Activated CD4-positive, alpha-beta memory T cell treated with anti-CD3 and anti-CD28 coated beads for 36 hours (primary cell): ENCODE data around the gene MYOCD. TPM values are rescaled to one million over a fixed set of nuclear protein-coding genes. Genes with fewer than 3 reads are reported as not detected.
"Not testable (repeated sequence)": the region's sequence is repeated elsewhere in the genome, so short reads cannot be mapped to it uniquely, and the experiment has no call there.

Experiments
- CTCF ChIA-PET: fragments of 350-600 bp; sonication (Branson Sonifier 250); formaldehyde crosslinking; loops from one replicate; lab custom pipeline; 2021; ENCODE audit warnings: antibody characterized with exemption, inconsistent platforms; lab: Charles Lee
- POLR2A ChIA-PET: fragments of 350-600 bp; sonication (Branson Sonifier 250); formaldehyde crosslinking; loops from one replicate; lab custom pipeline; 2021; ENCODE audit warnings: antibody characterized with exemption; lab: Charles Lee
- DNase-seq: peaks from one replicate; pipeline ENCODE4 v3.0.0-alpha.2; 2020
- H3K27ac Mint-ChIP-seq: one replicate; pipeline ENCODE4 v1.8.0; 2021; ENCODE audit warnings: mixed read lengths
- H3K27me3 Mint-ChIP-seq: one replicate; pipeline ENCODE4 v1.8.0; 2021; ENCODE audit warnings: mixed read lengths
- H3K36me3 Mint-ChIP-seq: one replicate; pipeline ENCODE4 v1.8.0; 2021; ENCODE audit warnings: mixed read lengths
- H3K4me1 Mint-ChIP-seq: one replicate; pipeline ENCODE4 v1.8.0; 2021; ENCODE audit warnings: low read depth, mixed read lengths
- H3K4me3 Mint-ChIP-seq: one replicate; pipeline ENCODE4 v1.8.0; 2021; ENCODE audit warnings: mild to moderate bottlenecking, mixed read lengths
- H3K9me3 Mint-ChIP-seq: one replicate; pipeline ENCODE4 v1.8.0; 2021; ENCODE audit warnings: mixed read lengths
- intact Hi-C: fragments of 100-400 bp; cut with micrococcal nuclease; formaldehyde crosslinking; loops from one replicate; pipeline ENCODE4 v1.15.1; 2023
- total RNA-seq, 2 experiments: library from RNA; stranded (reverse); gene quantifications; one replicate each; pipeline ENCODE4 v1.2.3, GENCODE V29; 2021

MYOCD gene
- total RNA-seq, 2 experiments from 2014 or later: not detected

DNA sequence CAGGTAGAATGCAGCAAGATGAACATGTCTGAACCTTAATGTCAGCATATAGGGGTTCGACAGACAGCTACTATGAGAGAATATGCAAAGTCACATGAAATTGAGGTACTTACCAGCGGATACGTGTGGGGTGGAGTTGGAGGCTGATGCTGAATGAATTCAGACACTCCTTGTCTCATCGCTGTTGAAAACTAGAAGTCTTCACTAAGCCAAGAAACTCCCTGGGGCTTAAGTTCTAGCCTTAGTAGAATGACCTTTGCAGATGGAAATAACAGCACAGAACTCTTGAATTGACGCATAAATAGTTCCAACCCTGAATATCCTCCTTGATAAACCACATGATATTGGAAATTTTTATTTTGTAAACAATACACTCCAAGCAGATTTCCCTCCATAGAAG, 32.9 kb upstream of the MYOCD start:
- intact Hi-C loops: no loop called here

DNA sequence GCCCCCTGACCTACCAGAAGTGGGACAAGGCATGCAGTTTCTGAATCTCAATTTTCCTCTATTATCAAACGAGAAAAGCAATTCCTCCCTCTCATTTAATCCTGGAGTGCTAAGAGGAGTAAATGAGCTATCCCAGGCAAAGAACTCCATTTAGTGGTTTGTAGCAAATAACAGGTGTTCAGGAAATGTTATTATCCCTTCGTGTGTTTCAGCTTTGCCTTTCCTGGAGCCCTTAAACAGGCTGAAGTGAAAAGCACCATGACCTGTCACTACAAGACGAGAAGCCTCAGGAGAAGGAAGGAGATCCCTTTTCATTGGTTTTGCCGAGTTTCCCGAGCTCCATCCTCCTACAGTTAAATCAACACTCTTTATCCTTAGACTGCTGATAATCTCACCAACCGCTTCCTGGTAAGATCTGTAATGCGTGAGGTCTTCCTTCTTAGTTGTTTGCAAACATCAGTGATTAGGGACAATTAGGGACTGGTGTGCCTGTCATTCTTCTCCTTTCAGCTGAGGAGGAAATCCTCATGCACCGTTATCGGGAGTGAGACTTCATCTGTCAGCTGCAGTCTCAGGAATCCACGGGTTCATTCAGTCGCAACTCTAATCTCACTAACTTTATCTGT, 30.8 kb upstream of the MYOCD start:
- intact Hi-C loops: no loop called here
- no peak overlapping the region for H3K27ac Mint-ChIP-seq
- H3K36me3 Mint-ChIP-seq: no peaks in the 10 kb centered on the region
- ChIA-PET CTCF (no interaction called here), POLR2A (no interaction called here)
- H3K9me3 Mint-ChIP-seq: no peaks in the 10 kb centered on the region
- no peak overlapping the region for H3K4me3 Mint-ChIP-seq
- DNase-seq: no peak
- peaks cover 3% of the 10 kb centered on the region for H3K27me3 Mint-ChIP-seq
- no peaks in the 10 kb centered on the region for H3K4me1 Mint-ChIP-seq

More for the DNA sequence above, 32.9 kb upstream of the MYOCD start:
- no peaks in the 10 kb centered on the region for H3K36me3 Mint-ChIP-seq
- no peak overlapping the region for H3K4me3 Mint-ChIP-seq
- ChIA-PET POLR2A (no interaction called here), CTCF (no interaction called here)
- H3K4me1 Mint-ChIP-seq: no peaks in the 10 kb centered on the region
- no peaks in the 10 kb centered on the region for H3K9me3 Mint-ChIP-seq
- no peak overlapping the region for H3K27ac Mint-ChIP-seq
- peaks cover under 1% of the 10 kb centered on the region for H3K27me3 Mint-ChIP-seq
- no peak for DNase-seq

DNA sequence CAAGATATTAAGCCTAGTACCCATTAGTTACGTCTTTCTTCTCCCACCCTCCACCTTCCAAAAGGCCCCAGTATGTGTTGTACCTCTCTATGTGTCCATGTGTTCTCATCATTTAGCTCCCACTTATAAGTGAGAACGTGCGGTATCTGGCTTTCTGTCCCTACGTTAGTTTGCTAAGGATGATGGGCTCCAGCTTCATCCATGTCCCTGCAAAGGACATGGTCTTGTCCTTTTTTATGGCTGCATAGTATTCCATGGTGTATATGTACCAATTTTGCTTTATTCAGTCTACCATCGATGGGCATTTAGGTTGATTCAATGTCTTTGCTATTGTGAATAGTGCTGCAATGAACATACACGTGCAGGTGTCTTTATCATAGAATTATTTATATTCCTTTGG, 29.7 kb upstream of the MYOCD start:
- H3K36me3 Mint-ChIP-seq, H3K27me3 Mint-ChIP-seq, H3K4me3 Mint-ChIP-seq, H3K4me1 Mint-ChIP-seq, CTCF ChIA-PET, intact Hi-C loops, POLR2A ChIA-PET, H3K27ac Mint-ChIP-seq, DNase-seq, H3K9me3 Mint-ChIP-seq: not testable (repeated sequence)

DNA sequence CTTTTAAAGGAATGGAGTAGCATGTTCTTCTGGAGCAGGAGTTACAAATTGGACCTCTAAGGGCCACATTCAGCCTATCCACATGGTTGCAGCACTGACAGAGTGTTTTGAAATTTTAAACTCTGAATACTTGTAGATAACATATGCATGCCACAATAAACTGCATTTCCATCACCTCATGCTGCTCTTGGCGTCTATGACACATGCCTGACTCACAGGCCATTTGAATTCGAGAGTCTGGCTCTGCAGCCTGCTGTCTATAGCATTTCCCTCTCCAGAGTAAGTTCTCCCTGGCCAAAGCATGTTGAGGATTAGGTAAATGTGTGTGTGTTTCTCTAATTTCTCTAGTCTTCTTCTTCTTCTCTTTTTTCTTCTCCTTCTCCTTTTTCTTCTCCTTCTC, 28.7 kb upstream of the MYOCD start:
- Mint-ChIP-seq H3K36me3 (no peaks in the 10 kb centered on the region), H3K9me3 (no peaks in the 10 kb centered on the region), H3K4me1 (no peaks in the 10 kb centered on the region), H3K27ac (no peak overlapping the region), H3K27me3 (peaks cover 3% of the 10 kb centered on the region), H3K4me3 (no peak overlapping the region)
- no peak for DNase-seq
- POLR2A ChIA-PET: no interaction called here
- intact Hi-C loops: no loop called here
- CTCF ChIA-PET: no interaction called here

DNA sequence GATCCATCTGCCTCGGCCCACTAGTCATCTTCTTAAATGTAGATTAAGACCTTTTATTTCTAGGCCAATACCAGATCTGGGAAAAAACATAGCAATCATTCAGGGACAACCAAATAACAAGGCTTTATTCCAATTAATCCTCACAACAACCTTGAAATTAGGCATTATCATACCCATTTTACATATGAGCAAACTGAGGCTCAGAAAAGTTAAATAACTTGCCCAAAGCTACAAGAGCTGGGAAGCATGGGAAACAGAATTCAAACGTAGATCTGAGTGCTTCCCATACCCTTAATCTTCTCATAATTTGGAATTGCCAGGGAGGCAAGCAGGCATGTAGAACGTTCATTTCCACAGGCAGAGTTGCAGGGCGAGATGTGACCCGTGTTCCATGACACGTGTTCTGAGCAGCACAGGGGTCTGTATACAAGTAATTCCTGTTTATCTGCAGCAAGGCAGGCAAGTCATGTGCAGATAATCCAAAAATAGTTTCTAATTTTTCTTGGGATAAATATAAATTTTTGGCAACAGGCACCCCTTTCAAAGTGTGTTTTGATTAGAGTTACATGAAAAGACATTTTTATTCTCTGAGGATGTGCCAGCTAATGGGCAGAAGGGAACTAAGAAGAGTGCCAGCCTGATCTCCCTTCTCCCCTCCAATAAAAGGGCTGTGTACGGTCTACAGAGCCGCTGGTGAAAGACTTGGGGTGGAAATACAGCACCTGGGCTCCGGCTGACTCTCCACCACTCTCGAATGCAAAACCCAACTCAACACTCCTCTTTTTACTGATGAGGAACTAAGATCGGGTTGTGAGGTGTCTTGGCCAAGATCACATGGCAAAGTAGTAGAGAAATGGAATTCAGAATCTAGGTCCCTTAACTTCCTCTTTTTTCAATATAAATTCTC, 27.7 kb upstream of the MYOCD start:
- ChIA-PET CTCF (no interaction called here), POLR2A (no interaction called here)
- no peak for DNase-seq
- H3K27me3 Mint-ChIP-seq: peaks cover 3% of the 10 kb centered on the region
- no peaks in the 10 kb centered on the region for H3K9me3 Mint-ChIP-seq
- no peaks in the 10 kb centered on the region for H3K36me3 Mint-ChIP-seq
- no peak overlapping the region for H3K27ac Mint-ChIP-seq
- no peak overlapping the region for H3K4me3 Mint-ChIP-seq
- intact Hi-C loops: no loop called here
- no peaks in the 10 kb centered on the region for H3K4me1 Mint-ChIP-seq

DNA sequence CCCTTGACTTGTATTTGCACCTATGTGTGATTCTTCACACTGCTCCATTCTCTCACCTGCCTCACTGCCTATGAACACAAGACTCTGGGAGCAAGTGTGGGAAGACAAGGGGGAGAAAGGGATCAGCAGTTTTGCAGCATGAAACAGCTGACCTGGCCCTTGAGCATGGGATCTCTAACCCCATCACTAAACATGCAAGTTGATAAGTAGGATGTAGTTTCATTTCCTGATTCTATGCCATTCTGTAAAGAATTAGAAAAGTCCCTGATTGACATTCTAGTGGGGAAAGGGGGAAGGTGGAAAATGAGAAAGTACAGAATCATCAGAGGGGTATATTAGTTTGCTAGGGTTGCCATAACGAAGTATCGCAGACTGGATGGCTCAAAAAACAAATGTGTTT, 25.3 kb upstream of the MYOCD start:
- H3K36me3 Mint-ChIP-seq: peaks cover 2% of the 10 kb centered on the region
- ChIA-PET POLR2A (no interaction called here), CTCF (no interaction called here)
- peaks cover 5% of the 10 kb centered on the region for H3K27me3 Mint-ChIP-seq
- intact Hi-C loops: no loop called here
- no peak overlapping the region for H3K4me3 Mint-ChIP-seq
- no peaks in the 10 kb centered on the region for H3K4me1 Mint-ChIP-seq
- H3K9me3 Mint-ChIP-seq: no peaks in the 10 kb centered on the region
- no peak overlapping the region for H3K27ac Mint-ChIP-seq
- DNase-seq: no peak

DNA sequence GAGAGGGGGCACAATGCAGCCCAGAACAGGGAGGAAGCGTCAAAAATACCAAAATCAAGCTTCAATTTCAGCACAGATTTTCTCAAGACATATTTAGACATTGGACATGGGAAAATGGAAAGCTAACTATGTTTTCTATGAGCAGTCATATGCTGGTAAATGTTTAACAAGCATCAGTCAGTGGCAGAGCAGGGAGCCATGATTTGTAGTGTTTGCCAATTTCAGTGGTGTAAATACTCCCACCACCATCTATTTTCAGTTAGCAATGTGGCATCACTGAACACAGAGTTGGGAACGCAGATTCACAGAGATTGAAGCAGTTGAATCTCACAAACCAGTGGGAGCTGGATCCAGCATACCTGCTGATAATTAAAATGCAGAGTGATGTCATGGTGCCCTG, 24.6 kb upstream of the MYOCD start:
- peaks cover 5% of the 10 kb centered on the region for H3K27me3 Mint-ChIP-seq
- H3K27ac Mint-ChIP-seq: no peak overlapping the region
- H3K4me1 Mint-ChIP-seq: no peaks in the 10 kb centered on the region
- no peak for DNase-seq
- intact Hi-C loops: no loop called here
- ChIA-PET POLR2A (no interaction called here), CTCF (no interaction called here)
- H3K9me3 Mint-ChIP-seq: no peaks in the 10 kb centered on the region
- H3K4me3 Mint-ChIP-seq: no peak overlapping the region
- peaks cover 2% of the 10 kb centered on the region for H3K36me3 Mint-ChIP-seq

DNA sequence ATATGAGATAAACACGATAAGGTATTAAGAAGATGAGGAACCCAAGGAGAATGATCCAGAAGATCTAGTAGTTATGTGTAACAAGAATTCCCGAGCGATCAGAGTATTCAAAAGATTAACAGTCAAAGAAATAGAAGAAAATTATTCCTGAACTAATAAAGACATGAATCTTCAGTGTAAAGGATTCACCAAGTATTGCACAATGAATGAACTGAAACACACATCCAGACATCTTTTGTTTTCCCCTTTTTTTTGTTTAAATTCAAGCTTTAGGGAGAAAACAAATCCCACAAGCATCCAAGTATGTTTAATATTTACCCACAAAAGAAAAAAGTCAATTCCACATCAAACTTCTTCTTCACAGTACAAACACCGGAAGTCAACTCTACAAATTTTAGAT, 23.7 kb upstream of the MYOCD start:
- Mint-ChIP-seq H3K27ac (no peak overlapping the region), H3K36me3 (peaks cover 2% of the 10 kb centered on the region), H3K9me3 (no peaks in the 10 kb centered on the region), H3K27me3 (peaks cover 5% of the 10 kb centered on the region), H3K4me1 (no peaks in the 10 kb centered on the region), H3K4me3 (no peak overlapping the region)
- no peak for DNase-seq
- ChIA-PET CTCF (no interaction called here), POLR2A (no interaction called here)
- intact Hi-C loops: no loop called here

DNA sequence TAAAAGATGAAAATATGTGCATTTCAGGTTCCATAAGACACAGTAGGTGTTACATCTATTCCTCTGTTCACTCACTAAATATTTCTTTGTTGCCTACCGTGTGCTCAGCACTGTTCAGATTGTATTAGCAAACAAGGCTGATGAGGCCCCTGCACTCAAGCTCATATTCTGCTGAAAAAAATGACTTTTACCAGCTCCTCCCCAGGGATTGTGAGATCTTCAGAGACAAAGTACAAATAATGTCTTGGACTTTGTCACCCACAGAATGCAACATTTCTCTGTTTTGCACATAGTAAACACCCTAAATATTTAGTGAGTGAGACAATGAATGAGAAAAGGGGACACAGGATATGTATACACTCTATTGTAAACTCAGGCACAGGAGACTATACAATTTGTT, 21.9 kb upstream of the MYOCD start:
- Mint-ChIP-seq H3K4me3 (no peak overlapping the region), H3K4me1 (no peaks in the 10 kb centered on the region), H3K27me3 (peaks cover 2% of the 10 kb centered on the region), H3K9me3 (peaks cover 2% of the 10 kb centered on the region), H3K27ac (no peak overlapping the region), H3K36me3 (peaks cover 2% of the 10 kb centered on the region)
- intact Hi-C loops: no loop called here
- DNase-seq: no peak
- CTCF ChIA-PET: no interaction called here
- POLR2A ChIA-PET: no interaction called here

DNA sequence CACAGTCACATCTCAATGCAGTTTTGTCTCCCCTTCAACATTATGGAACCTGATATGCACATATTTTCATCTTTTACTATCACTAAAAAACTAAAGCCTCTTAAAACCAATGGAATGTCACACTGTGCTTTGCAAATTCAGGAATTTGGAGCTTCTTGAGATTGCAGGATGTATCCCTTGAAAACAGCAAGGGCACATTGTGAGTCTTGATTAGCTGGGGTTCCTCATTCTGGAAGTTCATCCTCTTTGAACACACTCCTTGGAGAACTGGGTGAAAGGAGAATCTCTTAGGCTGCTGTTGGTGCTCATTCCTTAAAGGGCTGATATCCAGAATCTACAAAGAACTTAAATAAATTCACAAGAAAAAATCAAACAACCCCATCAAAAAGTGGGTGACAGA, 21.1 kb upstream of the MYOCD start:
- Mint-ChIP-seq H3K9me3 (peaks cover 2% of the 10 kb centered on the region), H3K36me3 (peaks cover 2% of the 10 kb centered on the region), H3K4me1 (no peaks in the 10 kb centered on the region), H3K27ac (no peak overlapping the region), H3K27me3 (peaks cover 2% of the 10 kb centered on the region), H3K4me3 (no peak overlapping the region)
- ChIA-PET CTCF (no interaction called here), POLR2A (no interaction called here)
- intact Hi-C loops: no loop called here
- no peak for DNase-seq

DNA sequence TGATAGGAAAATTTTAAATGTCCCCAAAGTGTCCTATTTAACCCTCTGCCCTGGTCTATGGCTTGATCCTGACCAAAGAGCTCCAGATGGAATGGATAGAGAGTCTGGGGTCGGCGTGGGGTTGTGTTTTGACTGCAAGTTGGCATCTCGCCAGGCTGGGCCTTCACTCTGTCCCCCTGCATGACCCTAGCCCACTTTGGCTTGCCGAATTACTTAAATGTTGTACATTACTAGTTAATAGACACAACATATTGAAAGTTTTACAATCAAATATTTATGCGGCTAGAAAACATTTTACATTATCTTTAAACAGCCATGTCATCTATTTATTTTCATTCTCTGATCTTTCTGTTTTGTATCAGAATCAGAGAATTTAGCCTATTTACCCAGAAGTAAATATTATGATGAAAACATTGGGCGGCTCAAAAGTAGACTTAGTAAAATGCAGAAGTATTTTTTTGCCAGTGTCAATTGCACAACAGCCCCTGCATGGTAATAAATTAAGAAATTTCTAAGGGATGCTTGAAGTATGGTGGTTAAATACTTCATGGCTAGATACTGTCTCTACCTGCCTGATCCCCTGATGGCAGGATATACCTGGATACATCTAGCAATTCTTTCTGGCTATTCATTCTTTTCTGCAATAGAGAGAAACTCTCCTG, 18.8 kb upstream of the MYOCD start:
- H3K4me3 Mint-ChIP-seq: no peak overlapping the region
- intact Hi-C loops: no loop called here
- H3K9me3 Mint-ChIP-seq: peaks cover 2% of the 10 kb centered on the region
- no peaks in the 10 kb centered on the region for H3K4me1 Mint-ChIP-seq
- H3K27me3 Mint-ChIP-seq: peaks cover 2% of the 10 kb centered on the region
- peaks cover 2% of the 10 kb centered on the region for H3K36me3 Mint-ChIP-seq
- H3K27ac Mint-ChIP-seq: no peak overlapping the region
- ChIA-PET CTCF (no interaction called here), POLR2A (no interaction called here)
- DNase-seq: no peak

DNA sequence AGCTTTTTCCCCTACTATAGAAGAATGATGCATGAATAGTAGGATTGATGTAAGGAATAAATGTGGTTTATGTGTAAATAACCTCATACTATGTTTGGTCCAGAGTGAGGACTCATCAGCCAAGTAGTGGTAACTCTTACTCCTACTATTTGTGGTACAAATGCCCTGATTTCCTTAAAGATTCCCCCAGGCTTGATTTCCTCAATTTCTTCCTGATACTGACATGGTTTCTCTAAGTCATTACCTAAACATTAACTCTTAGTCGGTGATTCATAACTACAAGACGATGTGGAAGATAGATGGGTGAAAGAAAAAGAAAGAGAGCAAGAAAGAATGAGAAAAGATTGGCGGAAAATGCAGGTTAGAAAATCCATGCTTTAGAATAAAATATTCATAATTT, 17.2 kb upstream of the MYOCD start:
- Mint-ChIP-seq H3K4me3 (no peak overlapping the region), H3K27ac (no peak overlapping the region), H3K9me3 (peaks cover 2% of the 10 kb centered on the region), H3K36me3 (no peaks in the 10 kb centered on the region), H3K27me3 (no peaks in the 10 kb centered on the region), H3K4me1 (no peaks in the 10 kb centered on the region)
- intact Hi-C loops: no loop called here
- DNase-seq: no peak
- POLR2A ChIA-PET: no interaction called here
- CTCF ChIA-PET: no interaction called here
